ENCODE data around the gene GGT7.

GGT7 gene, protein sequence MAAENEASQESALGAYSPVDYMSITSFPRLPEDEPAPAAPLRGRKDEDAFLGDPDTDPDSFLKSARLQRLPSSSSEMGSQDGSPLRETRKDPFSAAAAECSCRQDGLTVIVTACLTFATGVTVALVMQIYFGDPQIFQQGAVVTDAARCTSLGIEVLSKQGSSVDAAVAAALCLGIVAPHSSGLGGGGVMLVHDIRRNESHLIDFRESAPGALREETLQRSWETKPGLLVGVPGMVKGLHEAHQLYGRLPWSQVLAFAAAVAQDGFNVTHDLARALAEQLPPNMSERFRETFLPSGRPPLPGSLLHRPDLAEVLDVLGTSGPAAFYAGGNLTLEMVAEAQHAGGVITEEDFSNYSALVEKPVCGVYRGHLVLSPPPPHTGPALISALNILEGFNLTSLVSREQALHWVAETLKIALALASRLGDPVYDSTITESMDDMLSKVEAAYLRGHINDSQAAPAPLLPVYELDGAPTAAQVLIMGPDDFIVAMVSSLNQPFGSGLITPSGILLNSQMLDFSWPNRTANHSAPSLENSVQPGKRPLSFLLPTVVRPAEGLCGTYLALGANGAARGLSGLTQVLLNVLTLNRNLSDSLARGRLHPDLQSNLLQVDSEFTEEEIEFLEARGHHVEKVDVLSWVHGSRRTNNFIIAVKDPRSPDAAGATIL

DNA sequence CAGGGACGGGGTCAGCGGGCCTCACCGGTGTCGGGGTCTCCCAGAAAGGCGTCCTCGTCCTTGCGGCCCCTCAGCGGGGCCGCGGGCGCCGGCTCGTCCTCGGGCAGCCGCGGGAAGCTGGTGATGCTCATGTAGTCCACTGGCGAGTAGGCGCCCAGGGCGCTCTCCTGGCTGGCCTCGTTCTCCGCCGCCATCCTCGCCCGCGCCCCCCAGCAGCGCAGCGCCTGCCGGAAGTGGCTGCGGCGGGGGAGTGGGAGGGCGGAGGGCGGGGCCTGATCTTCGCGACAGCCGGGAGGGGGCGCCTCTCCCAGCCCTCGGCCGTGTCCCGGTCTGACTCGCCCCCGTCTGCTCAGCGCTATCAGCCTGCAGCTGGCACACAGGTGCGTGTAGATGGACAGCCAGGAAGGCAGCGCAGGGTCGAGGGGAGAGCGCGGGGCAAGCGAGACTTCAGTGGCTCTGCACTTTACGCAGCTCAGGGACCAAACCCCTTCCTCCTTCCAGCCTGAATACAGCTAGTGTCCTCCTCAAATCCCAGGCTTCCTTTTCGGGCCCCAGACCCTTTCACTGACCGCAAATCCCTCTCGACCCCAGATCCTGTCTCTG, at the start of gene GGT7:
GGT7 (minus strand) TSS at position 235 of the 603 bp plus-strand sequence; CDS start at position 194, 41 bp downstream.
- FAIRE-seq (no peak), DNase-seq (ENCODE audit: insufficient read length, low spot score) (peak; percentile 69)
- TF ChIP-seq, protein P1, sequence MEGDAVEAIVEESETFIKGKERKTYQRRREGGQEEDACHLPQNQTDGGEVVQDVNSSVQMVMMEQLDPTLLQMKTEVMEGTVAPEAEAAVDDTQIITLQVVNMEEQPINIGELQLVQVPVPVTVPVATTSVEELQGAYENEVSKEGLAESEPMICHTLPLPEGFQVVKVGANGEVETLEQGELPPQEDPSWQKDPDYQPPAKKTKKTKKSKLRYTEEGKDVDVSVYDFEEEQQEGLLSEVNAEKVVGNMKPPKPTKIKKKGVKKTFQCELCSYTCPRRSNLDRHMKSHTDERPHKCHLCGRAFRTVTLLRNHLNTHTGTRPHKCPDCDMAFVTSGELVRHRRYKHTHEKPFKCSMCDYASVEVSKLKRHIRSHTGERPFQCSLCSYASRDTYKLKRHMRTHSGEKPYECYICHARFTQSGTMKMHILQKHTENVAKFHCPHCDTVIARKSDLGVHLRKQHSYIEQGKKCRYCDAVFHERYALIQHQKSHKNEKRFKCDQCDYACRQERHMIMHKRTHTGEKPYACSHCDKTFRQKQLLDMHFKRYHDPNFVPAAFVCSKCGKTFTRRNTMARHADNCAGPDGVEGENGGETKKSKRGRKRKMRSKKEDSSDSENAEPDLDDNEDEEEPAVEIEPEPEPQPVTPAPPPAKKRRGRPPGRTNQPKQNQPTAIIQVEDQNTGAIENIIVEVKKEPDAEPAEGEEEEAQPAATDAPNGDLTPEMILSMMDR (IDR thresholded peaks at IDR 0.05; ENCODE audit: insufficient read depth, missing control alignments): peak; percentile 50

DNA sequence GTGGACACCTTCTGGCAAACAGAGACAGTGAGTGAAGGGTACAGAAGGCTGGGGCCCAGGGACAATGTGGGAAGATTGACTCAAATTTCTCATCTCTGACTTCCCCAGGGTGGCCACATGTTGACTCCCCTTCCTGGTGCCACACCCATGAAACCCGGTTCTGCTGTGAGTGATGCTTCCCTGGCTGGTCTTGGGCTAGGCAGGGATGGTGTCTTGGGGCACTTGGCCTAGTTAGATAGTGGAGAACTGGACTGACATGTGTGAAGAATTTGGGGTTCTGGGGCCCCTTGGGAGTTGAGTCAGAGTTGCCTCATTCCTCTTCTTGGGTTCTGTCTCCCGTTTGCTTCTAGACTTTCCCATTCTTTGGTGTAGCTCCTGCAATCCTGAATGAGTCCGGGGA, 48.8 kb upstream of the GGT7 start:
- FAIRE-seq (no peak), DNase-seq (ENCODE audit: insufficient read length, low spot score) (no peak)
- TF ChIP-seq, protein P1 (IDR thresholded peaks at IDR 0.05; ENCODE audit: insufficient read depth, missing control alignments): no peak

DNA sequence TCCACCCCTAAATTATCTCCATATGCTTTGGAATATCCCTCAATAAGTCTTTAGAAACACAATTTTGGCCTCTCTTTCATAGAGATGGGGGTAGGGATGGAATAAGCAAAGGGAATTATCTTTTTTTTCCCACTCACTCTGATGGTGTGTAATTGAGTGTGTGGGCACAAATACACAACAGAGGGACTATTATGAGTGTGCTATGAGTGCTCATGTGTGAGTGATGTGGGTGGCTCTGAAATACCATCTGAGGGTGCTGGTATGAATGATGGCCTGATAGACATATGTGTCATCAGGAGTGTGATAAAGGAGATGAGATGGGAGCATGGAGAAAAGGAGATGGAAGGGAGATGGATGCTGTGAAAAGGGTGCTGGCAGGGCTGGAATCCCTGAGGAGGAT, 47.4 kb upstream of the GGT7 start:
- FAIRE-seq (no peak), DNase-seq (ENCODE audit: insufficient read length, low spot score) (no peak)
- TF ChIP-seq, protein P1 (IDR thresholded peaks at IDR 0.05; ENCODE audit: insufficient read depth, missing control alignments): no peak

DNA sequence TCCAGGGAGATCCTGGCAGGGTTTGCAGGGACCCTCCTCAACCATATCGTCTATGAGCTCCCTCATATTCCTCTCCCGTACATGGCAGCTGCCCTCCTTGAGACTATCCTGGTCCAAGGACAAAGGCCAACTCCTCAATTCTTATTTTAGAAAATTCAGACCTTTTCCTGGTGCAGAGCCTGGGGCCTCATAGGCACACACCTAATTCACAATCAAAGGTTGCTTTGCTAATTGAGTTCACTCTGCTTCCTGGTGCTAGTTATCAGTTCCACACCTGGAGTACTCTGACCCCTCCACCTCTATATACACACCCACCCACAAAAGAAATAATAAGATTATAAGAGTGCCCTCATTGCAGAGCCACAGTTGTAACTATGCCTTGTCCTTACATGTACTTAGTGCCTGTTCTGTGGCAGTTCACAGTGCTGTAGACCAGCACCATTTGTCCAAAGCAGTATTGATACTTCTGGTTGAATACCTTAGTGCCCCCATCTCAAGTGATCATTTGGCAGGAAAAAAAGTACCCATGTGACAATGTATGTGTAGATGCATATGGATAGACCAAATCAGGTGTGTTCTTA, 44.2 kb upstream of the GGT7 start:
- DNase-seq (ENCODE audit: insufficient read length, low spot score) (no peak), FAIRE-seq (no peak)
- TF ChIP-seq, protein P1 (IDR thresholded peaks at IDR 0.05; ENCODE audit: insufficient read depth, missing control alignments): no peak

DNA sequence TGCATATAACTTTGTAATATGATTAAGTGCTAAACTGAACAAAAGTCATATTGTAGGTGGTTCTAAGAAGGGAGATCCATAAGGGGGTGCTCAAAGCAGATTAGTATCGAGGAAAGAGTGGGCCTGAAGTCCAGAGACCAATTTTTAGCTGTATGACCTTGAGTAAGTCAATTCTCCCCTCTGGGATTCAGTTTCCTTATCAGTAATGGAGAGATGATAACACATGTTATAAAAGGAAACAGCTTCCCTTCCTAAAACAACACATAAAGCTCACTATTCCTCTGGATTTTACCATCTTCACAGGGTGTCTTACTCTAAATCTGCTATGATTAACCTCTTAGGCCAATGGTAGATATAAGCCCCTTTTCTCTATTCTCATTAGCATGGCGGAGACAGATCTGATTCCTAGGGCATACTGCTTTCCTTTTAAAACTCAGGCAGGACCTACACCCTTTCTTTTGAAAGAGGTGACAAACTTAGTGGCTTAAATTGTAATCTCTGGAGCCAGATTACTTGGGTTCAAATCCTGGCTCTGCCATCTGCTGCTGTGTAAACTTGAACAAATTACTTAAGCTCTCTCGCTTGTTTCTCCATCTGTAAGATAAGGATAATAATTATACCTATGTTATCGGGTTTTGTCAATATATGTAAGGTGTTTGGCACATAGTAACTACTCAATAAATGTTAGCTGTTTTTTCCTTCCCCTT, 43.2 kb upstream of the GGT7 start:
- FAIRE-seq (peak; percentile 87), DNase-seq (ENCODE audit: insufficient read length, low spot score) (peak; percentile 31)
- TF ChIP-seq, protein P1 (IDR thresholded peaks at IDR 0.05; ENCODE audit: insufficient read depth, missing control alignments): no peak

DNA sequence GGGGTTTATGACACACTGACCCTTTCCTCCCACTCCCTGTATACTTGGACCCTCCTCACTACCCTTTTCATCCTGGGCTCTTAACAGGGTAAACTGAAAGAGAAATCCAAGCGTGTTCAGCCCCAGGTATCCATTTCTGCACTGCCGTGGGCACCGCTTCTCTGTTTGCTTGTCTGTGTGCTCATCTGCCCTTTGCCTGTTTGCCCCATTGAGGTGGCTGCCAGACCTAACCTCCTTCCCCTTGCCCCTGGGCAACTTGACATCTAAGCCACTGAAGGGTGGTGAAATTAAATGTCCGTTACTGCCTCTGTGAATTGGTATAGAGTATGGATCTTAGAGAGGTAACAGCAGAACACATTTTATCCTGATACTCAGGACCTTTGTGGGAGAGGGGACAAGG, 42.5 kb upstream of the GGT7 start:
- FAIRE-seq: no peak

More for the DNA sequence above, 42.5 kb upstream of the GGT7 start:
- TF ChIP-seq, protein P1 (IDR thresholded peaks at IDR 0.05; ENCODE audit: insufficient read depth, missing control alignments): no peak
- DNase-seq (ENCODE audit: insufficient read length, low spot score): no peak
